Thoracic aorta (tissue), 2 donors: ENCODE measurements around the gene TMEM140. TPM values are rescaled to one million over a fixed set of nuclear protein-coding genes. Genes with fewer than 3 reads are reported as not detected.

ENCODE experiments used
- ATAC-seq: fragments of 150-250 bp; one replicate; pipeline ENCODE4 v1.8.0; 2017; ENCODE audit warnings: low read depth; ENCODE audit not compliant: insufficient number of reproducible peaks, low FRiP score
- DNase-seq: peaks from one replicate; pipeline ENCODE4 v3.0.0-alpha.2; 2020; ENCODE audit warnings: low spot score
- H3K27ac ChIP-seq, 2 donors: fragments of 200-600 bp; sonication (generic); 1 replicate in 1 of 2; 2 replicates in 1 of 2; pipeline ENCODE4 v1.5.1; 2016; ENCODE audit warnings: mild to moderate bottlenecking in 2 of 2, moderate library complexity in 2 of 2
- H3K27me3 ChIP-seq: fragments of 200-600 bp; sonication (generic); replicated peaks from 2 replicates; pipeline ENCODE4 v1.6.0; 2016; ENCODE audit warnings: mild to moderate bottlenecking; ENCODE audit not compliant: insufficient read depth
- H3K36me3 ChIP-seq: fragments of 200-600 bp; sonication (generic); one replicate; pipeline ENCODE4 v1.5.1; 2016
- H3K4me1 ChIP-seq, 2 donors: fragments of 200-600 bp; sonication (generic); 1 replicate in 1 of 2; 2 replicates in 1 of 2; pipeline versions ENCODE4 v1.5.1 to v1.6.0; 2016; ENCODE audit warnings: low read depth in 2 of 2, mild to moderate bottlenecking in 1 of 2; ENCODE audit not compliant: control insufficient read depth in 1 of 2
- H3K4me3 ChIP-seq: fragments of 200-600 bp; sonication (generic); 2 replicates; pipeline ENCODE4 v1.5.1; 2016; ENCODE audit warnings: mild to moderate bottlenecking
- H3K9me3 ChIP-seq: fragments of 200-600 bp; sonication (generic); 2 replicates; pipeline ENCODE4 v1.5.1; 2016
- total RNA-seq, 2 donors: library from RNA; depleted of rRNA; stranded (reverse); fragments of >200 nt; gene quantifications; one replicate each; pipeline versions ENCODE4 v1.1.0 to v1.2.3, GENCODE V29; 2016
- TF ChIP-seq, protein P1 (sequence below): fragments of 200-600 bp; sonication (generic); IDR thresholded peaks from one replicate; pipeline ENCODE4 v1.5.1; 2019; ENCODE audit warnings: antibody characterized with exemption

Gene TMEM140
- total RNA-seq, 2 donors from 2014 or later = 20.6 to 27.6 TPM

- Histone ChIP-seq H3K4me1 (peaks cover 35 to 46% of the 10 kb centered on the region in 2 donors), H3K4me3 (no peak overlapping the region), H3K27ac (peak overlapping the region; percentile 40), H3K36me3 (no peaks in the 10 kb centered on the region), H3K9me3 (peaks cover 11% of the 10 kb centered on the region), H3K27me3 (no peaks in the 10 kb centered on the region)
- DNase-seq (no peak), ATAC-seq (no peak)
- TF ChIP-seq, protein P1, sequence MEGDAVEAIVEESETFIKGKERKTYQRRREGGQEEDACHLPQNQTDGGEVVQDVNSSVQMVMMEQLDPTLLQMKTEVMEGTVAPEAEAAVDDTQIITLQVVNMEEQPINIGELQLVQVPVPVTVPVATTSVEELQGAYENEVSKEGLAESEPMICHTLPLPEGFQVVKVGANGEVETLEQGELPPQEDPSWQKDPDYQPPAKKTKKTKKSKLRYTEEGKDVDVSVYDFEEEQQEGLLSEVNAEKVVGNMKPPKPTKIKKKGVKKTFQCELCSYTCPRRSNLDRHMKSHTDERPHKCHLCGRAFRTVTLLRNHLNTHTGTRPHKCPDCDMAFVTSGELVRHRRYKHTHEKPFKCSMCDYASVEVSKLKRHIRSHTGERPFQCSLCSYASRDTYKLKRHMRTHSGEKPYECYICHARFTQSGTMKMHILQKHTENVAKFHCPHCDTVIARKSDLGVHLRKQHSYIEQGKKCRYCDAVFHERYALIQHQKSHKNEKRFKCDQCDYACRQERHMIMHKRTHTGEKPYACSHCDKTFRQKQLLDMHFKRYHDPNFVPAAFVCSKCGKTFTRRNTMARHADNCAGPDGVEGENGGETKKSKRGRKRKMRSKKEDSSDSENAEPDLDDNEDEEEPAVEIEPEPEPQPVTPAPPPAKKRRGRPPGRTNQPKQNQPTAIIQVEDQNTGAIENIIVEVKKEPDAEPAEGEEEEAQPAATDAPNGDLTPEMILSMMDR = no peak
Observed at GRCh38 chr7:135158141-135158655, 10.3 kb downstream of the TMEM140 start.

GRCh38 chr7:135158874-135159273 lies 11.0 kb downstream of the TMEM140 start:
- ATAC-seq = no peak
- no peak overlapping the region for H3K4me3 ChIP-seq
- DNase-seq = no peak
- peaks cover 35 to 47% of the 10 kb centered on the region in 2 donors for H3K4me1 ChIP-seq
- H3K27ac ChIP-seq = peak overlapping the region; percentile 40
- TF ChIP-seq, protein P1 = no peak
- H3K36me3 ChIP-seq = no peaks in the 10 kb centered on the region
- H3K27me3 ChIP-seq = no peaks in the 10 kb centered on the region
- H3K9me3 ChIP-seq = peaks cover 11% of the 10 kb centered on the region

- H3K27ac ChIP-seq = peak overlapping the region; percentile 40
- no peaks in the 10 kb centered on the region for H3K27me3 ChIP-seq
- ATAC-seq (no peak), DNase-seq (no peak)
- H3K9me3 ChIP-seq = peaks cover 11% of the 10 kb centered on the region
- TF ChIP-seq, protein P1 = no peak
- no peaks in the 10 kb centered on the region for H3K36me3 ChIP-seq
- H3K4me1 ChIP-seq = peaks cover 35 to 54% of the 10 kb centered on the region in 2 donors
- H3K4me3 ChIP-seq = peak overlapping the region; percentile 4
Observed at GRCh38 chr7:135159359-135160085, 11.7 kb downstream of the TMEM140 start.

GRCh38 chr7:135160098-135160857 lies 12.4 kb downstream of the TMEM140 start:
- Histone ChIP-seq H3K4me1 (peaks cover 35 to 60% of the 10 kb centered on the region in 2 donors), H3K27me3 (no peaks in the 10 kb centered on the region), H3K4me3 (no peak overlapping the region), H3K9me3 (peaks cover 11% of the 10 kb centered on the region), H3K27ac (peak overlapping the region; percentile 24 to 40), H3K36me3 (peaks cover 5% of the 10 kb centered on the region)
- DNase-seq (no peak), ATAC-seq (no peak)
- TF ChIP-seq, protein P1 = no peak
